HG03135 (cell line): ENCODE measurements around the gene SLC39A11.

ENCODE experiments used
- ATAC-seq: cut with Tn5 transposase; IDR thresholded peaks from one replicate; pipeline ENCODE4 v1.9.1; 2021; ENCODE audit warnings: mild to moderate bottlenecking, moderate library complexity; ENCODE audit not compliant: unreplicated experiment

SLC39A11 gene

DNA sequence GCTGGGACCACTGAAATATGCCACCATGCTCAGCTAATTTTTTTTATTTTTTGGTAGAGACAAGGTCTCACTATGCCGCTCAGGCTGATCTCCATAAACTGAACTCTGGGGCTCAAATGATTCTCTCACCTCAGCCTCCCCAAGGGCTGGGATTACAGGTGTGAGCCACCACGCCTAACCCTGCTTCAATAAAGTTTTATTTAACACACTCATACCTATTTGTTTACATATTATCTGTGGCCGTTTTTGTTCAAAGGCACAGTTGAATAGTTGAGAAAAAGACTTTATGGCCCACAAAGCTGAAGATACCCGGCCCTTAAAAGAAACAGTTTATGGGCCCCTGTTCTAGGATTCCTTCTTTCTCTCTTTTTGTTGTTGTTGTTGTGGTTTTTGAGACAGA lies 419.8 kb downstream of the SLC39A11 start:
- no peak for ATAC-seq

DNA sequence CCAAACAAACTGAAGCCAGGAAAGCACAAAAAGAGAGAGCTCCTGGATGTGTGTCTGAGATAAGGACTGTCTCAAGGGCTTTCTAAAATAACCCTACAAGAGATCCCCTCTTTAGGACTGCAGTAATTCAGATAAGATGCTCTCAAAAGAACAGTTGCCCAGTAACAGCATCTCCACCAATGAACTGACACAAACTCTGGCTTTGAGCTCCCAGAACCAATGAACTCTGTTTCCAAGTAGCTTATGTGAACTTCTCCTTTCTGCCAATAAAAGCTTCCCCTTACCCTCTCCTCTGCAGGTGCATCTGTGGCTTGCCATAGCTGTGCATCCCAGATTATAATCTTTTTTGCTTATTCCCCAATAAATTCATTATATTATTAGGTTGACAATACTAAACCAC lies 421.5 kb downstream of the SLC39A11 start:
- ATAC-seq, result no peak

DNA sequence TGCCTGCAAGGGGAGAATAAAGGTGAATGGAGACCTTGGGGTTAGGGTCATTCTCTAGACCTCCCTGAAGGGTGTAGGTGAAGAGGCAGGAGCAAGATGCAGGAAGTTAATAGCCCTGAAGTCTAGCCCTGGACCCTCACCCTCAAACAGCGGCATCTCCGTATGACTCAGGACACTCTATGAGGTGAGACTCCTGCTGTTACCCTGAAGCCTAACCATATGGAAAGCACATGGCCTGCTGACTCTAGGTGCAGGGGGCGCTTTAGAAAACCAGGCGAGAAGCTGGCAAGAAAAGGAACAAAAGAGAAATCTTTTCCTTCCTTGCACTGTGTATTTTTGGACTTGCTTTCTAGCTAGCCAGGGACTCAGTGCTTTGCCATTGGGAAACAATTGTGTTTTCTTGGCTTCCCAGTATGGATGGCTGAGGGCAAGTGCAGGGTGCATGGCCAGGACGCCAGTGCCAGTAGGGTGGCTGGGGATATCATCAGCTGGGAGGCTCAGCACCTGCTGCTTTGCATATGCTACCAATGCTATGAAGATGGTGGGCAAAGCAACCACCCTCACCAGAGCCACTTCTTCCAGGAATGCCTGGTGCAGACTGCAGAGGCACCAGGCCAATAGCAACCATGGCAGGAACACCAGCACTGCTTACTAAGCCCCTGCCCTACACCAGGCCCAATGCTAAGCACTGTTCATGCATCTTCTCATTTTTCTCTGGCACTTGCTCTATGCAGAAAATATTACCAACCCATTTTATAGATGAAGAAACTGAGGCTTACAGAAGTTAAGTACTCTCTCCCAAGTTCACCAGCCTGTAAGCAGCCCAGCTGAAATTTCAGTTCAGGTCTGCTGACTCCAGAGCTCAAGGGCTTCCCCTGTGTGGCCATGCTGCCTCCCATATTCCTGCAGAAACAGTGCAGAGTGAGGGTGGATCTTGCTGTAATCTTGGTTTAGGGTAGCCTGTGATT lies 425.1 kb downstream of the SLC39A11 start:
- no peak for ATAC-seq

DNA sequence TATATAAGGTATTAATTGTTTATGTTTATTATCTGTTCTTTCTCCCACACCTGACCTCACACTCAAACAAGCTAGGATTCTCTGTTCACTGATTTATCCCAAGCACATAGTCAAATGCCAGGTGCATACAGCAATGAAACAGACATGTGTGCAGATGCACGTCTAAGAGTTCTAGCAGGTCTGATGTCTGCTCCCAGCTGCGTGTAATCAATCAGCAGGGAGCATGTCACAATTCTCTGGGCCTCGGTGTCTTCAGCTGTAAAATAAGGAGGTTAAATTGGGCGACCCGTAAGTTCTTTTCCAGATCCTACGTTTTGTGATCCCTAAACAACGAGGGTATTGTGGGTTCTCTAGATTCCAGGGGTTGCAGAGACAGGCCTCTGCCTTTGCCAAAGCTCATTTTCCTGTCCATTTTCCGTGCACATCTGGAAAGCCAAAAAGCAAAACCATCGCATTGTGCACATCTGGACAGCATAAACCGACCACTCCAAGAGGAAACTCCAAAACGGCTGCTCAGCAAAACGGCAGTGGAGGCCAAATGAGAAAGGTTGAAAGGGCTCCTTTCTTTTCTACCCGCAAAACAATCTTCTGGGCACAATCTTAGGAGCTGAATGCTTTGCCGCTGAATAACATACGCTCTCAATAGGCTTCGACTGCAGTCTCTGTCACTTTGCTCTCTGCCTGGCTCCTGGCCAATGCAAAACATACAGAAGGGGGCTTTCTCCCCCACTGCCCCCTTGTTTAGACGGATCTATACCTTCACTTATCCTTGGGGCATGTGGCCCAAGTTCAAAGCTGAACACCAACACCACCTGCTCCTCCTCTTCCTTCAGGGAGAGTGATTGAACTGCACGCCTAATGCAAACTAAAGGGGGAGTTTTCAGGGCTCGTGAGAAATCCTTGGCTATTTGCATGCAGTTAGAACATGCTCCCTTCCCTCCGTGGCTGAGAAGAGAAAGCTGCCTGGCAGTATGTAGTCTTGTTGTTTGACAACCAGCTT lies 426.3 kb downstream of the SLC39A11 start:
- no peak for ATAC-seq

DNA sequence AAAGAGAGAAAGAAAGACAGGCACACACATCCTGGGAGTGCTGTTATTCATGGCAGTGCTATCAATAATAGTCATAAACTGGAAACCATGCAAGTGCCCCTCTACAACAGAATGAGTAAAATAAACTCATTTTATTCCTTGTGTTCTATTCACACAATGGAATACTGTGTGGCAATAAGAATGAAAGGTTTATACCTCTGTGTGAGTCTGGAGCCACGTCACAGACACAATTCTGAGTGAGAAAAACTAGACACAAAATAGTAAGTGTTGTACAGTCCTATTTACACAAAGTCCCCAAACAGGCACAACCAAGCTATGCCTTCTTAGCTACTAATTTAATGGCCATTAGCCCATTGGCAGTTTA lies 429.7 kb downstream of the SLC39A11 start:
- no peak for ATAC-seq

DNA sequence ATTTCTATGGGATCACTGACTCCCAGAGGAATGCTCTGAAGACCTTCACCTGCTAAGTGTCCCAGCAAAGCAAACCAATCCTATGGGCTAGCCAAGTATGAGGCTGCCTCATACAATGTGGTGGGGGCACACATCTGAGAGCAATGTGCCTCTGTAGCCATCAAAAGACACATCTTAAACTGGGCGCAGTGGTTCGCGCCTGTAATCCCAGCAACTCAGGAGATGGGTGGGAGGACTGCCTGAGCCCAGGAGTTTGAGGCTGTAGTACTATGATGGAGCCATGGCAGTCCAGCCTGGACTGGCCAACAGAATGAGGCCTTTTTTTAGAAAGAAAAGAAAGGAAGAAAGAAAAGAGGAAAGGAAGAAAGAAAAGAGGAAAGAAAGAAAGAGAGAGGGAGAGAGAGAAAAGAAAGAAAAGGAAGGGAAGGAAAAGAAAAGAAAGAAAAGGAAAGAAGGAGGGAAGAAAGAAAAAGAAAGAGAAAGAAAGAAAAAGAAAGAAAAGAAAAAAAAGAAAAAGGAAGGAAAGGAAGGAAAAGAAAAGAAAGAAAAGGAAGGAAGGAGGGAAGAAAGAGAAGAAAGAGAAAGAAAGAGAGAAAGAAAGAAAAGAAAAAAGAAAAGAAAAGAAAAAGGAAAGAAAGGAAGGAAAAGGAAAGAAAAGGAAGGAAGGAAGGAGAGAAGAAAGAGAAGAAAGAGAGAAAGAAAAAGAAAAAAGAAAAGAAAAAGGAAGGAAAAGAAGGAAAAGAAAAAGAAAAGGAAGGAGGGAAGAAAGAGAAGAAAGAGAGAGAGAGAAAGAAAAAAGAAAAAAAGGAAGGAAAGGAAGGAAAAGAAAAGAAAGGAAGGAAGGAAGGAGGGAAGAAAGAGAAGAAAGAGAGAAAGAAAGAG lies 430.3 kb downstream of the SLC39A11 start:
- ATAC-seq, result no peak

DNA sequence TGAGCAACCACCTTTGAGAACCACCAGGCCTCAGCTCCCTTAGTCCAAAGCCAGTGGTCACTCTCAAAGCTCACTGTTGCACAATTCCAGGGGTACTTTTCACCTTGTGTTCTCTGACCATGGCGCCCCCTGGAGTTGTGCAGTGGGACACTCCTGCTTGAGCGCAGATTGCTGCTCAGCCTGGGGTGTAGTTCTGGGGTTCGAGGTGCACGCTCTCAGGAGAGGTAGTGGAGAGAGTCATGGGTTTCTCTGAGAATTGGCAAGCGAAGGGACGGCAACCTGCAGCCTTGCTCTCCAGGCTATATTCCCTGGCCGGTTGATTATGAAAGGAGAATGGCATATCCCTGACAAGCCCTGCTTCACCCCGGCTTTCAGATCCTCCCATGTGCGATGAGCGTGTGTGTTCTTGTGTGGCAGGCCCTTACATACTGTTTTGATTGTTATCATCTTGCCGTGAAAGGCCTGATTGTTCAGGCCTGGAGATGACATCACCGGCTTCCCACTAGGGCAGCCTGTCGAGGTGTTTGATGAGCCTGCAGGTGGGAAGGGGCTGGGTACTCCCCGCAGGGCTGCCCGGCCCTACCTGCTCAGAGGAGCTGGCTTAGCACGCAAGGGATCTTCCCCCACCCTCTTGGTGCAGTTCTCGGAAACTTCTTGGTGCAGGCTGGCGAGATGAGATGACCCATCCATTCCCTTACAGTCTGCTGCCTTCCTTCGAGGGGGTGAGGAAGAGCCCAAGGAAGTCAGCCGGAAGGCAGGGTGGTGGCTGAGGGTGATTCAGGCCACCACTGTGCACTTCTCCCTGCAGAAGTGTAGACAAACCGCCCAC lies 431.2 kb downstream of the SLC39A11 start:
- ATAC-seq, result no peak

DNA sequence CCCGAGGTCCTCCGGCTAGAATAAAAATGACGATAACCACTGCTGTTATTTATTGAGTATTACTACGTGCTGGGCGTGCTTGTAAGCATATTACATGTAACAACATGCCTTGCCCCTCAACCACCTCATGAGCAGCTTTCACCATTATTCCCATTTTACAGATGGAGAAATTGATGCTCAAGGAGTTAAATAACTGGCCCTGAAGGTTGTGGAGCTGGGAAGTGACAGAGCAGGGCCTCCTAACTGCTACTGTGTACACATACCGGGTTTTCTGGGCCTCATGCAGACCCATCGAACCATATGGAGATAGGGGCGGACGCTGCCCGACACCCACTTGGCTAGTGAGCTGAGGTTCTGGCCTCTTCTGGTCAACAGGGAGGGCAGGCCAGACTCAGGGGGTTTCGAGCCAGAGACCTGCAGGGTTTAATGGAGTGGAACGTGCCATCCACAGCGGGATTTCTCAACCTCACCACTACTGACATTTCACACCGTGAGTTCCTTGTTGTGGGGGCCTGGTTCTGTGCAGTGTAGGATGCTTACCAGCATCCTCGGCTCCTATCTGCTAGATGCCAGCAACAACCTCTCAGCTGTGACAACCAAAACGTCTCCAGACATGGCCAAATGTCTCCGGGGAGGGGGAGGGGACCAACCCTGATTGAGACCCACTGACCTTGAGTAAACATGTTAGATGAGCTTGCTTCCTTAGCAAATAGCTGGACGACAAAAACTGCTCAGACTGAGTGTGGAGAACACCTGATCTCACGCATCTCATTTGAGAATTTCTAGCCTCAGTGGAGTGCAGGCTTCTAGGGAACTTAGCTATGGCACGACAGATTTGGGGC lies 432.0 kb downstream of the SLC39A11 start:
- ATAC-seq, result no peak

DNA sequence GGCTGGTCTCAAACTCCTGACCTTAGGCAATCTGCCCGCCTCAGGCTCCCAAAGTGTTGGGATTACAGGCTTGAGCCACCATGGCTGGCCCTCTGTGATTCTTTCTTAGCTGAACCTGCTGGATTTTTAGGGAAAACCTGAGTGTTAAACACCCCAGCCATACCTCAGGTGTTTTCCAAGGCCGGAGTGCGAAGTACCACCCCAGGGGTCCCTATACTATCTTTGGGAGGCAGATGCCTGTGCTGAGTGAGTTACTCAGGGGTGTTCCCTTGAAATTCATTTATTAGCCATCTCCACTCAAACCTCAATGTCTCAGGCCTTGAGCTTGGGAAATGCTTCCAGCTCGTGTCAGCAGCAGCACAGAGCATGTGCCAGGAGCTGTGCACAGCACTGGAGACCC lies 432.7 kb downstream of the SLC39A11 start:
- ATAC-seq, result no peak

DNA sequence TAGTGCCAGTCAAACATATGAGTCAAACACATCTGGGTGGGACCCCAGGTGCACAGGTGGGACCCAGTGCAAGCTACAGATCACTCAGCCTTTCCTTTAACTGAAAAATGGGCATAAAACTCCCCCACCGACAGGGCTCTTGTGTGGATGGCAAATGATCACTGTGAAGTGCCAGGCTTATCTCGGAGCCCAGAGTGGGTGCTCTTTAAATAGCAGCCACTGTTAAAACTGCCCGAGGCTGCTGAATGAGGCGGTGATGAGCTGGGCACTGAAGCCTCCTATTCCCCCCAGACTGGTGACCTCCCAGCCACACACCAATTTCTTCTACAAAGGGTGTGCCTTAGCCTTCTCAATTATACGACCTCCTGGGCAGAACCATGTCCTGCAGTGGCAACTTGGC lies 433.8 kb downstream of the SLC39A11 start:
- no peak for ATAC-seq

DNA sequence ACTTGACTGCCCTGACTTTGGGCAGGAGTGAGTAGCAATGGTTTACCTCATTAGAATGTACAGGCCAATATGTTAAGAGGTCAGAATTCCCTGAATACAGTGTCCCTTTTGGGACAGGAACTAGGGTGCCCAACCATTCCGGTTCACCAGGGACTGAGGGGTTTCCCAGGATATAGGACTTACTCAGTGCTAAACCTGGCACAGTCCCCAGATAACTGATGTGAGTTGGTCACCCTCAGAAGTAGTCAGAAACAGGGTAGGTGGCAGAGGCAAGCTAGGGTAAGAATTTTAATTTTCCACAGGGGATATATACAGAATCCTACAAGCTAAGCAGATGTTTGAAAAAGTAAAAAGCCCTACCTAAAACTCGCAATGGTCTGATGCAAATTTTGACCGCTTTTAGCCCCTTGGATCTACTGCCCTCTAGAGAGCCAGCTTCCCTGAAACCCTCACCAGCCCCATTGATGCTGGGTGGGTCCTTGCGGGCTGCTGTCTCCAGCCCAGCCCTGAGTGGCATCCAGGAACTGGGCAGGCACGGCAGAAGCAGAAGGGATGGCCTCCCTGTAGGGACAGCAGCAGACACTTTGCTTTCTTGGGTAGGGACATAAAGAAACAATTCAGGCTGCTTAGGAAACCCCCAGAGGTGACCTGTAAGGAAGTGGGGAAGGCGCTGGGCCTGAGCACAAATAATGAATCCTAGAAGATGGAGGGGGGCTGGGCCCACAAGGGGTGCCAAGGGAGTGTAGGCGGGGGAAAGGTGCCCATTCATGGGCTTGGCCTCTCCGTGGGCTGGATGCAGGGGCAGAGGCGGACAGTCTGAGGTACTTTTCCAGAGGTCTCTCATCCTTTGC lies 434.8 kb downstream of the SLC39A11 start:
- no peak for ATAC-seq

DNA sequence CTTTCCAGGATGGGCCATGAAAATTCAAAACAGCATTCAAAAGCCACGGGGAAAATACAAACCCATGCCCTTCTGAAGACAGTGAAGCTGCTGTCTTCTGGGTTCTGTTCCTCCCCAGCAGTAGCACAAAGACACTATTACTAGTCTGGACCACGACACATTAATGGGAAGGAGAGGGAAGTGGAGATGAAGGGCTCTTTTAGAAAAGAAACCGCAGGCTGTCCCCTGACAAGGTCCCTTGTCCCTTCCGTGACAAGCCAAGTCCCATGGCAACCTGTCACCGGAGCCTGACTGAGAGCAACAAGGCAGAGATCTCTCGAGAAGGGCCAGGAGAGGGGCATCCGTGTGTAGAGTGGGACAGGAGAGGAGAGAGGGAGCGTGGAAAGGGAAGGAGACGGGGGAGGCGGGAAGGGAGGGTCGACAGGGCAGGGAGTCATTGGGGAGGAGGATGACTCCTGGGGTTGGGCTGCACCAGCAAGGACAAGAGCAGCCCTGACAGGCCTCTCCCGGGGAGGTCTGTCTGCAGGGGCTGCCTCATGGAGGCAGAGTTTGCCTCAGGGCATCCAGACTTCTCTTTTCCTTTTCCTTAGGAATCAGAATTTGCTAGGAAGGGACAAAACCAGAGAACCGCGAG lies 436.2 kb downstream of the SLC39A11 start:
- no peak for ATAC-seq

DNA sequence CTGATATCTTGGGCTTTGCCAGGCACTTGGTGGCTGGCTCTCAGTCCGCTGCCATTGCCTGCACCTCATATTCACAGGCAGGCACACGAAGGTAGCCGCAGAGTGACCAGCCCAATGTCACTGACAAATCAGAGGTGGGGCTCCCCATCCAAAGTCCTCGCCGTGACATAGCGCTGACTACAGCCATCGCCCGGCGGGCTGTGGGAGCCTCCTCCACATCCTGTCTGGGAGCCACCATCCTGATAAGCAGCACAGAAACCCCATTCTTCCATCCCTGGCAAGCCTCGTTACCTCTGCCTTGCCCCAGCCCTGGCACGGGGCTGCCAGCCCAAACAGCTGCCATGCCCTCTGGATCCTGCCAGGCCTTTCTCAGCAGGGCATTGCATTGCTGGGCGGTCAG lies 437.8 kb downstream of the SLC39A11 start:
- ATAC-seq, result no peak

DNA sequence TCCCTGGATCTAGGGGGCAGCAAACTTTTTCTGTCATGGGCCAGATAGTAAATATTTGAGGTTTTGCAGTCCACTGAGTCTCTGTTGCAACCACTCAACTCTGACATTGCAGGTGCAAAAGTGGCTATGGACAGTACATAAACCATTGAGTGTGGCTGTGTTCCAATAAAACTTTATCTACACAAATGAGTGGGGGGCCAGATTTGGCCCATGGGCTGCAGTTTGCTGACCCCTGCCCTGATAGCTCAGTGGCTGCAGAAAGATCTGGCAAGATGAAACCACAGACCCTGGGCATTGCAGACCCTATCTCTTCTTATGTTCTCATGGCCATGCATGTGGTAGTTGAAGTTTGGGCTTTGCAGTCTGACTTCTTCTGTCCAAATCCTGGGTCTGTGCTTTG lies 440.5 kb downstream of the SLC39A11 start:
- no peak for ATAC-seq

DNA sequence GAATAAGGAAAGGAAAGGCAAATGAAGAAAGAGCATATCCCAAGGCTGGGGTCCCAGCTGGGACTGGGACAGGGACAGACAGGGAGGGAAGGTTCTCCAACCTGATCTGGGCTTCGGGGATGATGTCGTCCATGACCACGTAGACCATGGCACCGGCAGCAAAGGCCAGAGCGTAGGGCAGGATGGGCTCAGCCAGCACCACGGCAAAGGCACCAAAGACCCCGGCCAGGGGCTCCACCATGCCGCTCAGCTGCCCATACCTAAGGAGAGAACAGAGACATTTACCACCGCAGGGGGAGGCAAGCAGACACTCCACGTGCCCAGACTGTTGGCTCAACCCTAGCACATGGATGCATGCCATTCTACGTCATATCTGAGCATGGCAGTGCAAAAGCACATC lies 443.8 kb downstream of the SLC39A11 start:
- no peak for ATAC-seq

DNA sequence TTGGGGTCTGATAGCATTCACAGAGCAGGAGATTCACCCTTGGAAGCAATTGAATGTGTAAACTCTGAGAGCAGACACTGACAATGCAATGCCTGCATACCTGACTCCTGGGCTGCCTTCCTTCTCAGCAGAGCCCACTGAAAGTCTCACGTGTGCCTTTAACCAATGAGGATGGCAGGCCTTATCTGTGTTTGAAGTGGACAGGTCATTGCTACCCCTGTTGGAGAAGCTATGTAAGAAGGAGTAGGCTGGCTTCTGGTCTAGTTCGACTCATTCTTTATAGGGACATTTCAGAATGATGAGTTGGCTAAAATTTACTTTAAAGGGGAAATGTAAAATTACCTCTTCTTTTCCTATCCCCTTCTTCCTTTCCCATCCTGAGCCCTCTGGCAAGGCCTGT lies 446.3 kb downstream of the SLC39A11 start:
- no peak for ATAC-seq

DNA sequence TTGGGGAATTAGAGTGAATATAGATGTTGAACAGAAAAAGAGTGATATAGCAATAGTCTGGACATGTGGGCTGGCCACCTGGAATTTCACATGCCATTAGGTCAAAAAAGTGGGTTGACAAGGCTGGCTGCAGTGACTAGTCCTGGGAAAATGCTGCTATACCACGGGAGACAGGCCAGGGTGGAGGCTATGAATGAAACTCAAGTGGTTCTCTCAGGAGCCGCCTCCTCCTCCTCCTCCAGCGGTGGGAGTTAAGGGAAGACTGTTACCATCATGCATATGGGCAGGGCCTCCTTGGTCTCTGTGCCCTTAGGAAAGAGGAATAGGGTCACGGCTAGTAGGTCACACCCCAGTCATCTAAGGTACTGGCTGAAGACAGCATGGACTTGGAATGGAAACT lies 448.0 kb downstream of the SLC39A11 start:
- no peak for ATAC-seq
